ENCODE data around the gene NDST3.

Gene NDST3

DNA sequence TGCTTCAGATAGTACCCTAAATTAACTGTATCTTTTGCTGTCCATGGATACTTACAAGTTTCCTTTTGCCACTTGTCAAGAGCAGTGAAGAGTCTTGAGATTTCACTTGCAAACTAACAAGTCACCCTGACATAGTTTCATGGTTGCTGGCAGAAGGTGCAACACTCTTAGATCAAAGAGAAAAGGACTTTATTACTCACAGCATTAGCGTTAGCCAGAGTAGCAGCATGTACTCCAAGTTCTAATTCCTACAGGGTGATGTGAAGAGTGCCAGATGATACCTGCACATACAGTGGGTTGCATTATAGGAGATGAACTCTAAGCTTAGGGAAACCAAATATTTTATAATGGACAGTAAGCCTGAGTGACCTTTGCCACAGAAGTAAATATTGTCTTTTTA lies 47.9 kb downstream of the NDST3 start:
- DNase-seq: no peak

DNA sequence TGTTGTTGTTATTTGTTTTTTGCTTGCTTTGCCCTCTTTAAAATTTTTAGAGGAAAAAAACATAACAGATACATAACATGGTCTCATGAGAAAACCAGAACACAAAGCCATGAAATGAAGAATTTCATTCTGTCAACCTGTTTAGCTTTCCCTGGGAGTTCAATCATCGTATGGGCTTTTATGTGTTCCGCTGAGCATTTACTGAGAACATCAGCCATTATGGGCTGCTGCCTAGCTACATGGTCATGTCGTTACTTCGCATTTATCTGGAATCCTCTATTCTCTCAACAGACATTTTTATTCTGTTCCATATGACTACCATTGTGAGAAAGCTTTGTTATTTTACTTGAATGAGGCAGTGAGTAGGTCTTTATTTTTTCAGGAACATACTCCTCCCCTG lies 51.4 kb downstream of the NDST3 start:
- DNase-seq: no peak

DNA sequence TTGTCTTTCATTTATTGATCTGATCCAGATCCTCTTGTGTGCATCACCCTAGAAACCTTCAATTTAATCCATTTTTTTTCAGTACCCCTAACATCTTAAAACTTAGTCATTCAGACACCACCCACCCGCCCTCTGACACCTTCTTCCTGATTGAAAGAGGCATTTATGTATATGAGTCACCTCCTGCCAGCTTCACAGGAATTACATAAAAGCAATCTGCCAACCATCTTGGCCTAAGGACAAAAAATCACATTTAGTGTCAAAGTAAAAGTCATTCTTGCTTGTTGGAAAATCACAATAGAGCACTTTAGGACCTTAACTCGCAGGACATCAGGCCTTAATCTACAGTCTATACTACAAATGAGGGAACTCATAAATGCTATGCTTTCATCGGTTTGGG lies 52.1 kb downstream of the NDST3 start:
- no peak for DNase-seq

- DNase-seq: no peak
Measured at GRCh38 chr4:118087366-118087765, 53.1 kb downstream of the NDST3 start.

DNA sequence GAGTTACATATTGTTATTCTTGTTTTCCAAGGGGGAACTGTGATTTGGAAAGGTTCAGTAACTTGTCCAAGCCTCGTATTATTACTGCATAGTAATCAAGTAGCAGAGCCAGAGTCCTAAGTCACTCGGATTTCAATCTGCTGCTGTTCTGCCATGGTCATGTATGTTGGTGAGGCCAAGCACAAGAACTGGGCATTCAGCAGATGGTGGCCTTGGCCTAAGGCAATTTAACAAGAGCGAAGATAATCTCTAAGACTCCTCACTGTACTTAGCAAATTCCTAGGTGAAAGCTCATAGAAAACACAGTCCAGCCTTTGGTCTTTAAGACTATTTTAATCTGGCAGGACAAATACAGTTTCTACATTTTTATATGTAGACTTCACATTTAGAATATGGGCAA lies 64.8 kb downstream of the NDST3 start:
- no peak for DNase-seq

DNA sequence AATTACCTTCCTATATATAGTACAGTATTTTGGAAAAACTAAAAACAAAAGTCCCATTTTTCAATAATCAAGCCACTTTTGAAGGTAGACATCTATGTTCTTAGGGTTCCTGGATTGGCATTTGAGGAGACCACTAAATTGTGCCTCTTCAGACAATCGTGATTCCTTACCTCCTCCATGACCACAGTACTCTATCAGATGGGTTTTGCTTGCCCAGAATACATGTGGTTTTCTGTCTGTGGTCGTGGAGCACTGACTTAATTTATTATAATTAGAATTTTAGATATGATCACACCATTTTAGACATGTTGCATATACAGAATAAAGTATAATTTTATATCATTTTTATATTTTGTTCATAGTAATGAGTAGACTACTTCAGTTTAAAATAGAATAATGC lies 67.9 kb downstream of the NDST3 start:
- DNase-seq: no peak

DNA sequence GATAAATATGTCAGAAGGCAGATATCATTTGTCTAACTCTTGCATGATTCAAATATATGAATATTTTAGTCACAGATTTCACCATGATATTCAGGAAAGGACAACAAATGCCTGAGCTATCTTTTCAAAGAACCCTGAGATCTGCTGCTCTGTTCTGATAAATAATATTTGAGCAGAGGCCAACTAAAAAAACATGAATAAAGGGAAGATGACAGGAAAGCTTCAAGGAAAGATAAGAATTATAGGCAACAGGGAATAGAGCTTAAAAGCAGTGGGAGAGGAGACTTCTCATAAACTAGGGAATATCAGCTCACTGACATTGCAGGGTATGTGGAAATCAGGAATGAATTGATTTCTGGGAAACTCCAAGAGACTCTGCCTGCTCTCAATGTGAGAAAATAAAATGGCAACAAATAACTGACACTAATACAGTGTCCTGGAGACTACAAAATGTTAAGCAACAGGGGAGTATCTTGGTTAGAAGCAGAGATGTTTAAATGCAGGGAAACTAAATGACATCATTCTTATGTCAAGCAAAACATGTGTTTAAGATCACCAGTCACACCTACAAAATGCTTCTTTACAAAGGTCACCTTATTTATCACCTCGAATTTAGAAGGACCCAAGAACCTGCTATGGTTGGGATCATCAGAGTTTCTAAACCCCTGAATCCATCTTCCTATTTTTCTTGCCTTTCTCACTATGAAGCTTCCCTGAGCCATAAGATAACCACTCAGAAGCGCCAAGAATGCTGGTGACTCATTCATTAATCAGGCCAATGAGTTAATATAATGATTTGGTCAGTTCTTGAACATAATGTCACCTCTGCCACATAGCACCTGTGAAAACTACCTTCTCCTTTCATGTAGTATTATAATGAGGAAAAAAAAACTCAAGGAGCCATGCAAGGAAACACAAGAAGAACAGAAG lies 78.1 kb downstream of the NDST3 start:
- DNase-seq: no peak

- DNase-seq: no peak
Measured at GRCh38 chr4:118113220-118113619, 78.9 kb downstream of the NDST3 start.

- no peak for DNase-seq
Measured at GRCh38 chr4:118114720-118115119, 80.4 kb downstream of the NDST3 start.

- no peak for DNase-seq
Measured at GRCh38 chr4:118120120-118120760, 86.0 kb downstream of the NDST3 start.

DNA sequence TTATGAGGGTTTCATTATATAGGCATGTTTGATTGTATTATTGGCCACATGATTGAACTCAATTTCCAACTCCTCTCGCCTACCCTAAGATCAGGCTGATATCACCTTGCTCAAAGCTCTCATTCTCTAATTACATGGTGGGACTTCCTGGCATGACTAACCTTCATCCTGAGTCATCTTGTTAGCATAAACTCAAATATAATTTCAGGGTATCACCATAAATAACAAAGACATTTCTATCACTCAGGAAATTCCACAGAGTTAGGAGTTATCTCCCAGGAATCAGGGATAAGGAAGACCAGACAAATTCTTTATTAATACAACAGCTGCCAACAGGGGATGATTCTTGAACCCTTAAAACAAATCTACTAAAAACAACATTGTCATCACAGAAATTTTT lies 90.7 kb downstream of the NDST3 start:
- DNase-seq: no peak

GRCh38 chr4:118139241-118139640 lies 105.0 kb downstream of the NDST3 start:
- DNase-seq: no peak

- DNase-seq: no peak
Measured at GRCh38 chr4:118141240-118141639, 107.0 kb downstream of the NDST3 start.

DNA sequence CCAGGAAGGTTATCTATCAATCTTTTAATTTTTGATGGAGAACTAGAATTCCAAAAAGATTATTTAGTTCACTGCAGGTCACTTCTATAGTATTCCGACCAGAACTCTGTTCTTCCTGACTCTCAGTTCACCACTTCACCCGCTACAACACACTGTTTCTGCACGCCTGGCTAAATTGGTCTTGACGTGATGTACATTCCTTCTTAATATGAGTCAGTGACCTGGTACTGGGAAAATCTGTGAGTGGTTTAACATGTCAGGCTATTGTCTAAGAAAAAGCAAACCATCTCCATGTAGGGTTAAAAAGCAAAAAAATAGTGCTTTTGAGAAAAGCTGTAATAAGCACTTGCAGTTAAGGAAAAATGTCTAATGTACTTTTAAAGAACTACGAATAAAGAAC lies 120.4 kb downstream of the NDST3 start:
- no peak for DNase-seq

DNA sequence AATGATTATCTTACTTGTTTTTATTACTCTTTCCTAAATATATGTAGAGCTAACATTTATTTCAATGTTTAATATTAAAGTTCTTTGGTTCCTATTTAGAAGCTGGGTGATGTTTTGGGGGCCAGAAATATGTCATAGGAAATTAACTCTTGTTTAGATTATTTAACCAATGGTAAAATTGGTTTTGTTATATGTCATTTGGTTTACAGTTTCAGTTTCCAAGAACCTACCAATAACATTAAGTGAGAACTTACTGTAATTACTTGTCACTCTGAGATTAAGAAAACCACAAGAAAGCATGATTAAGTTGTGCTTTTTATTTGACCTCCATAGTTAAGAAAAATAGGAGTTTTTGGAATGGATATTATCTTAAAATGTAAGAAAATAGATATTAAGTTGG lies 121.2 kb downstream of the NDST3 start:
- DNase-seq: no peak

GRCh38 chr4:118158763-118159375 lies 124.6 kb downstream of the NDST3 start:
- no peak for DNase-seq

DNA sequence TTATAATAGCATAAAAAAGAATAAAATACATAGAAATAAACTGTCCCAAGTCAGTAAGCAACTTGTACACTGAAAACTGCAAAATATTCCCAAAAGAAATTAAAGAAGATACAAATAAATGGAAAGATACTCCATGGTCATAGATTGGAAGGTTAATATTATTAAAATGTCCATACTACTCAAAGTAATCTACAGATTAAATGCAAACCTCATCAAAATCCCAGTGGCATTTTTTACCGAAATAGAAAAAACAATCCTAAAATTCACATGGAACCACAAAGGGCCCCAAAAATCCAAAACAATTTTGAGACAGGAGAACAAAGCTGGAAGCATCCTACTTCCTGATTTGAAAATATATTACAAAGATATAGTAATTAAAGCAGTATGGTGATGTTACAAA lies 133.0 kb downstream of the NDST3 start:
- DNase-seq: no peak

GRCh38 chr4:118171381-118171780 lies 137.1 kb downstream of the NDST3 start:
- DNase-seq: no peak

DNA sequence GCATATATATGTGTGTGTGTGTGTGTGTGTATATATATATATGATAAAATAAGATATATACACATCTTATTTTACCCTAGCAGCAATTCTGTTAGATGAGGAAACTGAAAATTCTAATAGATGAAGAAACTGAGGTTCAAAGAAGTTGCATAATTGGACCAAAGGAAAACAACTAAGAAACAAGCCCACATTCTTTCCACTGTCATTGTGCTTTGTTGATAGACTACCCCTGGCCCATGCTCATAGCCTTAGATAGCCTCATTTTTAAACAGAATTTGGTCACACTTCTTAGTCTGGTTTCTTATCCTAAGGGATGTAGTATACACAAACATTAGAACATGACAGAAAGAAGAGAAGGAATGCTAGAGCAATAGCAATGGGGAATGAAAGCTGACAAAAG lies 138.8 kb downstream of the NDST3 start:
- DNase-seq: no peak

- DNase-seq: no peak
Measured at GRCh38 chr4:118173956-118174725, 139.9 kb downstream of the NDST3 start.

GRCh38 chr4:118175506-118175905 lies 141.2 kb downstream of the NDST3 start:
- DNase-seq: no peak

DNA sequence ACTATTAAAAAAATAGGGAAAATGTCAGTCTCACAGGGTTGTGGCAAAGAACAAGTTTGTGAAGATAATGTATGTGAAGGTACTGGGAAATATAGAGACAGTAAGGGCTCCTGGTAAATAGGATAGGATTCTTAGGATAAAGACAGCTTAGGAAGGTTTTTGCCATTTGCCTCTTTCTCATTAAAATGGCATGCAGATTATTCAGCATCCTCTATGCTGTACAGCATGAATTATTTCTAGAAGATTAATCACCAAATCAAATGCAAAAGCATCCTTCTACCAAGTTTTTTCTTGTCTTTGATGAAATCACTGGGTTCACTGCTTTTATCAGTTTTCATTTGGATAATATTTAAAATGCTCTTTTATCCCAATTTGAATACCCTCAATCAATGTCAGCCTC lies 142.8 kb downstream of the NDST3 start:
- DNase-seq: no peak

DNA sequence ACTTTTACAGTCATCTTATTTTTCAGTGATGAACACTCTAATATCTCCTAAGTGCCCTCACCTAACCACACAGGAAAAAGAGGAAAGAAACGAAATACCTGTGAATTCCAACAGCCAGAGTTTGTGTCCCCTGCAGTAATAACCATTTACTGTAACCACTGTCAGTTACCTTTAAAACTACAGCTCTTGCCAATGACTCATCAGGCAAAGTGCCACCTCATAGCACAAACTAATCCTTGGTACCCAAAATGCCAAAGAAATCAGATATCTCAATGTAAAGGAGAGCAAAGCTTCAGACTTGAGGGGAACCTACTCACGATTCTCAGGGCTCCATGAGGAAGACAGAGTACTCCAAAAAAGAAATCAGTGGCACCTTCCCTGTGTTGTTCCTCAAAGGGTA lies 146.5 kb downstream of the NDST3 start:
- DNase-seq: no peak

All from DMS79 treated with DMSO at 0.1 percent for 48 hours (cell line).